SK-N-SH (cell line): Measurements from ENCODE around the gene HMGXB3.

Source experiments
- EP300 ChIP-seq, 2 experiments: IDR thresholded peaks; 2 replicates each; pipeline versions ENCODE4 v1.4.0 to v1.6.1; 2012; ENCODE audit warnings: borderline replicate concordance in 1 of 2, low read depth in 1 of 2, low read length in 1 of 2
- FOXM1 ChIP-seq: IDR thresholded peaks from 2 replicates; pipeline ENCODE4 v1.4.0; 2012; ENCODE audit warnings: low read depth, mild to moderate bottlenecking
- NFIC ChIP-seq: IDR thresholded peaks from 2 replicates; pipeline ENCODE4 v1.4.0; 2012; ENCODE audit warnings: borderline replicate concordance
- POLR2AphosphoS5 ChIP-seq: IDR thresholded peaks from 2 replicates; pipeline ENCODE4 v1.6.1; 2012; ENCODE audit warnings: low read depth, low read length
- RCOR1 ChIP-seq: fragments of 150-350 bp; IDR thresholded peaks from 2 replicates; pipeline ENCODE4 v1.6.1; 2017; ENCODE audit warnings: antibody characterized with exemption, low read length
- SIN3A ChIP-seq: IDR thresholded peaks from 2 replicates; pipeline ENCODE4 v1.6.1; 2012; ENCODE audit warnings: low read depth, mild to moderate bottlenecking, low read length, moderate library complexity, borderline replicate concordance
- SMC3 ChIP-seq: IDR thresholded peaks from 2 replicates; pipeline ENCODE4 v1.6.1; 2012; ENCODE audit warnings: low read depth, low read length, improper control_type of control experiment
- TF ChIP-seq, protein P1 (sequence below): fragments of 200-600 bp; sonication (generic); IDR thresholded peaks from 2 replicates; pipeline ENCODE4 v1.6.1; 2017; ENCODE audit warnings: antibody characterized with exemption, mild to moderate bottlenecking, moderate library complexity
- TF ChIP-seq, protein P2 (sequence below): IDR thresholded peaks from 2 replicates; pipeline ENCODE4 v1.6.1; 2012; ENCODE audit warnings: mild to moderate bottlenecking, low read depth, low read length, moderate library complexity
- TF ChIP-seq, protein P3 (sequence below): IDR thresholded peaks from 2 replicates; pipeline ENCODE4 v1.4.0; 2012; ENCODE audit warnings: low read depth

DNA sequence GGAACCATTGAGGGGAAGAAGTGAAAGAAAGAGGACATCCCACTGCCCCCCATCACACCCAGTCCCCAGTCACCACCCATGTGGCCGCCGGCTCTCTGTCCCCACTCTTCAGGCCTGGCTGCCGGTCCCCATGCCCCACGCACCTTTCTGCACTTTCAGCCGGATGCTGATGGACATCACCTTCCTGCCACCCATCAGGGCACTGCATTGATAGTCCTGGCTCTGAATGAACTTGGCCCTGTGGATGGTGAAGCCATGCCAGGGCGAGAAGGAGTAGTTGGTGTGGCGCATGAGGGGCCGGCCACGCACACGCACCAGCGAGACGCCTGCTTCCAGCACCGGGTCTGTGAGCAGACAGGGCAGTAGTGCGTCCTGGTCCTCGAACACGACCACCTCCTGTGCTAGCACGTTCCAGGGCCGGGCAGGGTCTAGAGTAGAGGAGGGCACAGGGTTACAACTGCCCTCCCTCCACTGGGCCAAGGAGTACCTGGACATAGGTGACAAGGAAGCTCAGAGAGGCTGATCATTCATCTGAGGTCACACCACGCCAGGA is 79.4 kb downstream of the HMGXB3 start:
- TF ChIP-seq SMC3, result no peak
- TF ChIP-seq FOXM1, result no peak
- no peak for TF ChIP-seq SIN3A
- TF ChIP-seq, protein P1, sequence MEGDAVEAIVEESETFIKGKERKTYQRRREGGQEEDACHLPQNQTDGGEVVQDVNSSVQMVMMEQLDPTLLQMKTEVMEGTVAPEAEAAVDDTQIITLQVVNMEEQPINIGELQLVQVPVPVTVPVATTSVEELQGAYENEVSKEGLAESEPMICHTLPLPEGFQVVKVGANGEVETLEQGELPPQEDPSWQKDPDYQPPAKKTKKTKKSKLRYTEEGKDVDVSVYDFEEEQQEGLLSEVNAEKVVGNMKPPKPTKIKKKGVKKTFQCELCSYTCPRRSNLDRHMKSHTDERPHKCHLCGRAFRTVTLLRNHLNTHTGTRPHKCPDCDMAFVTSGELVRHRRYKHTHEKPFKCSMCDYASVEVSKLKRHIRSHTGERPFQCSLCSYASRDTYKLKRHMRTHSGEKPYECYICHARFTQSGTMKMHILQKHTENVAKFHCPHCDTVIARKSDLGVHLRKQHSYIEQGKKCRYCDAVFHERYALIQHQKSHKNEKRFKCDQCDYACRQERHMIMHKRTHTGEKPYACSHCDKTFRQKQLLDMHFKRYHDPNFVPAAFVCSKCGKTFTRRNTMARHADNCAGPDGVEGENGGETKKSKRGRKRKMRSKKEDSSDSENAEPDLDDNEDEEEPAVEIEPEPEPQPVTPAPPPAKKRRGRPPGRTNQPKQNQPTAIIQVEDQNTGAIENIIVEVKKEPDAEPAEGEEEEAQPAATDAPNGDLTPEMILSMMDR, result no peak
- no peak for TF ChIP-seq POLR2AphosphoS5
- TF ChIP-seq, protein P2, sequence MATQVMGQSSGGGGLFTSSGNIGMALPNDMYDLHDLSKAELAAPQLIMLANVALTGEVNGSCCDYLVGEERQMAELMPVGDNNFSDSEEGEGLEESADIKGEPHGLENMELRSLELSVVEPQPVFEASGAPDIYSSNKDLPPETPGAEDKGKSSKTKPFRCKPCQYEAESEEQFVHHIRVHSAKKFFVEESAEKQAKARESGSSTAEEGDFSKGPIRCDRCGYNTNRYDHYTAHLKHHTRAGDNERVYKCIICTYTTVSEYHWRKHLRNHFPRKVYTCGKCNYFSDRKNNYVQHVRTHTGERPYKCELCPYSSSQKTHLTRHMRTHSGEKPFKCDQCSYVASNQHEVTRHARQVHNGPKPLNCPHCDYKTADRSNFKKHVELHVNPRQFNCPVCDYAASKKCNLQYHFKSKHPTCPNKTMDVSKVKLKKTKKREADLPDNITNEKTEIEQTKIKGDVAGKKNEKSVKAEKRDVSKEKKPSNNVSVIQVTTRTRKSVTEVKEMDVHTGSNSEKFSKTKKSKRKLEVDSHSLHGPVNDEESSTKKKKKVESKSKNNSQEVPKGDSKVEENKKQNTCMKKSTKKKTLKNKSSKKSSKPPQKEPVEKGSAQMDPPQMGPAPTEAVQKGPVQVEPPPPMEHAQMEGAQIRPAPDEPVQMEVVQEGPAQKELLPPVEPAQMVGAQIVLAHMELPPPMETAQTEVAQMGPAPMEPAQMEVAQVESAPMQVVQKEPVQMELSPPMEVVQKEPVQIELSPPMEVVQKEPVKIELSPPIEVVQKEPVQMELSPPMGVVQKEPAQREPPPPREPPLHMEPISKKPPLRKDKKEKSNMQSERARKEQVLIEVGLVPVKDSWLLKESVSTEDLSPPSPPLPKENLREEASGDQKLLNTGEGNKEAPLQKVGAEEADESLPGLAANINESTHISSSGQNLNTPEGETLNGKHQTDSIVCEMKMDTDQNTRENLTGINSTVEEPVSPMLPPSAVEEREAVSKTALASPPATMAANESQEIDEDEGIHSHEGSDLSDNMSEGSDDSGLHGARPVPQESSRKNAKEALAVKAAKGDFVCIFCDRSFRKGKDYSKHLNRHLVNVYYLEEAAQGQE, result no peak
- TF ChIP-seq NFIC, result no peak
- TF ChIP-seq EP300 (IDR thresholded peaks at IDR 0.05; ENCODE audit: borderline replicate concordance in 1 of 2, low read depth in 1 of 2, low read length in 1 of 2), result no peak
- no peak for TF ChIP-seq RCOR1
- TF ChIP-seq, protein P3, sequence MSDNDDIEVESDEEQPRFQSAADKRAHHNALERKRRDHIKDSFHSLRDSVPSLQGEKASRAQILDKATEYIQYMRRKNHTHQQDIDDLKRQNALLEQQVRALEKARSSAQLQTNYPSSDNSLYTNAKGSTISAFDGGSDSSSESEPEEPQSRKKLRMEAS, result no peak
